ENCODE data around the gene TXNIP.

DNA sequence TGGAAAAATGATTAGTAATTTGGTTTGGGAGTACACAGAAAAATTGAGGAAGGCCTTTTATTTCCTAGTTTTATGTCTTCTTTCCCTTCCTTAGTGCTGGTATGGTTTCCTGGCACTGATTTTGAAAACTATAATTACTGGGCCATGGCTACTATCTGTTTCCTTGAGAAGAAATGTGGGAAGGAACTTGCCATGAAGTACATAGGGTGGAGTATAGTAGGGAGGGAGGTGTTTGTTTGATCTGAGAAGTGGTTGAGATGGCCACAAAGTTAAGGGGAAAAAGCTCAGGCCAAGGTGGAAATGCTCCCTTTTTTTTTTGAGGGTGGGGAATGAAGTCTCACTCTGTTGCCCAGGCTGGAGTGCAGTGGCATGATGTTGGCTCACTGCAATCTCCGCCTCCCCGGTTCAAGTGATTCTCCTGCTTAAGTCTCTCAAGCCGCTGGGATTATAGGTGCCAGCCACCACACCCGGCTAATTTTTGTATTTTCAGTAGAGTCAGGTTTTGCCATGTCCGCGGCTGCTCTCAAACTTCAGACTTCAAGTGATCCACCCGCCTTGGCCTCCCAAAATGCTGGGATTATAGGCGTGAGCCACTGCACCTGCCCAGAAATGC lies 13.9 kb upstream of the TXNIP start:
- TF ChIP-seq CTCF (IDR thresholded peaks at IDR 0.05 in 8 of 11, conservative IDR thresholded peaks at IDR 0.05 in 3 of 11) (no peak), POLR2AphosphoS5 (IDR thresholded peaks at IDR 0.05) (no peak), POLR2A (IDR thresholded peaks at IDR 0.05) (no peak)
